Measurements from ENCODE around the gene PADI6.
"Not testable (repeated sequence)": the region's sequence is repeated elsewhere in the genome, so short reads cannot be mapped to it uniquely, and the experiment has no call there.

DNA sequence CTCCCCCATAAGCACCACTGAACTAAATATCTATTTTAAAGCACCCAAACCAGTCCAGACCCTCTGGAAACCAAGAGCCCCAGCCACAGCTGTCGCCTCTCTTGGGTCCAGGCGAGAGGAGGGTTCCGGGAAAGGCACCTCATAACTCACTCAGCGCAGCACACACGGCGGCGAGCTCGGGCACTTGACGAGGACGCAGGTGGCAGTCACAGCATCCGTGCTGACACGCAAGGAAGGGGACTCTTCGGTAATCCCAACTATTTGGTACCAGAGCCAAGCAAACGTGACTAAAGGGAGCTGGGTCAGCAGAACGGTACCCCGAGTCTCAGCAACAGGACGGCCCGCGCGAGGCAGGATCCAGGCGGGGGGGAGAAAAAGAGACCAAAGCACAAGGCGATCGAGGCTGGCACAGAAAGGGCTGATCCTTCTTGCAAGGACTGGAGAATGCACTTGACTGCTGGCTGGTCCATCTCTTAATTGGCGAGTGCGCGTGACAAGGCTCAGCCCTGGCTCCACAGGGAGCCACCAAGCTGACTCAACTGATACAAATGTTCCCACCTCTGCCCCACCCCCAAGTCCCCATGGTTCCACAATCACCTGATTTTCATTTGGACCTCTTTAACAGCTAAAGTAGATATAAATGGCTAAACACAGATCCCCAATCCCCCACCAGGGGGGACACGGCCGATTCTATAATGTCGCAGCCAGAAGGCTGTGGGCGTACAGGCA is 36.0 kb downstream of the PADI6 start:
- TF ChIP-seq, protein P1, sequence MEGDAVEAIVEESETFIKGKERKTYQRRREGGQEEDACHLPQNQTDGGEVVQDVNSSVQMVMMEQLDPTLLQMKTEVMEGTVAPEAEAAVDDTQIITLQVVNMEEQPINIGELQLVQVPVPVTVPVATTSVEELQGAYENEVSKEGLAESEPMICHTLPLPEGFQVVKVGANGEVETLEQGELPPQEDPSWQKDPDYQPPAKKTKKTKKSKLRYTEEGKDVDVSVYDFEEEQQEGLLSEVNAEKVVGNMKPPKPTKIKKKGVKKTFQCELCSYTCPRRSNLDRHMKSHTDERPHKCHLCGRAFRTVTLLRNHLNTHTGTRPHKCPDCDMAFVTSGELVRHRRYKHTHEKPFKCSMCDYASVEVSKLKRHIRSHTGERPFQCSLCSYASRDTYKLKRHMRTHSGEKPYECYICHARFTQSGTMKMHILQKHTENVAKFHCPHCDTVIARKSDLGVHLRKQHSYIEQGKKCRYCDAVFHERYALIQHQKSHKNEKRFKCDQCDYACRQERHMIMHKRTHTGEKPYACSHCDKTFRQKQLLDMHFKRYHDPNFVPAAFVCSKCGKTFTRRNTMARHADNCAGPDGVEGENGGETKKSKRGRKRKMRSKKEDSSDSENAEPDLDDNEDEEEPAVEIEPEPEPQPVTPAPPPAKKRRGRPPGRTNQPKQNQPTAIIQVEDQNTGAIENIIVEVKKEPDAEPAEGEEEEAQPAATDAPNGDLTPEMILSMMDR (IDR thresholded peaks at IDR 0.05 in 2 of 3, conservative IDR thresholded peaks at IDR 0.05 in 1 of 3; ENCODE audit: borderline replicate concordance in 1 of 3, insufficient read depth in 1 of 3, low read depth in 2 of 3, low read length in 2 of 3), result not testable (repeated sequence)
- TF ChIP-seq RAD21 (IDR thresholded peaks at IDR 0.05; ENCODE audit: low read depth); POLR2A (IDR thresholded peaks at IDR 0.05; ENCODE audit: borderline replicate concordance, extremely low read depth, insufficient read depth, insufficient read length); TCF7L2 (IDR thresholded peaks at IDR 0.05; ENCODE audit: borderline replicate concordance, extremely low read depth, insufficient read depth, insufficient read length); JUND (IDR thresholded peaks at IDR 0.05); CEBPB (IDR thresholded peaks at IDR 0.05; ENCODE audit: low read depth); POLR2AphosphoS5 (IDR thresholded peaks at IDR 0.05; ENCODE audit: low read depth, low read length); FOSL1 (IDR thresholded peaks at IDR 0.05; ENCODE audit: low read depth); EZH2phosphoT487 (IDR thresholded peaks at IDR 0.05; ENCODE audit: borderline replicate concordance): not testable (repeated sequence)
- TF ChIP-seq, protein P2, sequence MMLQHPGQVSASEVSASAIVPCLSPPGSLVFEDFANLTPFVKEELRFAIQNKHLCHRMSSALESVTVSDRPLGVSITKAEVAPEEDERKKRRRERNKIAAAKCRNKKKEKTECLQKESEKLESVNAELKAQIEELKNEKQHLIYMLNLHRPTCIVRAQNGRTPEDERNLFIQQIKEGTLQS (IDR thresholded peaks at IDR 0.05), result not testable (repeated sequence)
- TF ChIP-seq, protein P3, sequence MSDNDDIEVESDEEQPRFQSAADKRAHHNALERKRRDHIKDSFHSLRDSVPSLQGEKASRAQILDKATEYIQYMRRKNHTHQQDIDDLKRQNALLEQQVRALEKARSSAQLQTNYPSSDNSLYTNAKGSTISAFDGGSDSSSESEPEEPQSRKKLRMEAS (IDR thresholded peaks at IDR 0.05), result not testable (repeated sequence)

Data from HCT116 (cell line).